HG03575 (cell line): ENCODE results near the gene NR1D1.

ENCODE experiments used
- ATAC-seq: cut with Tn5 transposase; IDR thresholded peaks from one replicate; pipeline ENCODE4 v1.9.1; 2021; ENCODE audit not compliant: unreplicated experiment, insufficient number of reproducible peaks, low FRiP score; ENCODE audit errors: extremely low read depth

Gene NR1D1

DNA sequence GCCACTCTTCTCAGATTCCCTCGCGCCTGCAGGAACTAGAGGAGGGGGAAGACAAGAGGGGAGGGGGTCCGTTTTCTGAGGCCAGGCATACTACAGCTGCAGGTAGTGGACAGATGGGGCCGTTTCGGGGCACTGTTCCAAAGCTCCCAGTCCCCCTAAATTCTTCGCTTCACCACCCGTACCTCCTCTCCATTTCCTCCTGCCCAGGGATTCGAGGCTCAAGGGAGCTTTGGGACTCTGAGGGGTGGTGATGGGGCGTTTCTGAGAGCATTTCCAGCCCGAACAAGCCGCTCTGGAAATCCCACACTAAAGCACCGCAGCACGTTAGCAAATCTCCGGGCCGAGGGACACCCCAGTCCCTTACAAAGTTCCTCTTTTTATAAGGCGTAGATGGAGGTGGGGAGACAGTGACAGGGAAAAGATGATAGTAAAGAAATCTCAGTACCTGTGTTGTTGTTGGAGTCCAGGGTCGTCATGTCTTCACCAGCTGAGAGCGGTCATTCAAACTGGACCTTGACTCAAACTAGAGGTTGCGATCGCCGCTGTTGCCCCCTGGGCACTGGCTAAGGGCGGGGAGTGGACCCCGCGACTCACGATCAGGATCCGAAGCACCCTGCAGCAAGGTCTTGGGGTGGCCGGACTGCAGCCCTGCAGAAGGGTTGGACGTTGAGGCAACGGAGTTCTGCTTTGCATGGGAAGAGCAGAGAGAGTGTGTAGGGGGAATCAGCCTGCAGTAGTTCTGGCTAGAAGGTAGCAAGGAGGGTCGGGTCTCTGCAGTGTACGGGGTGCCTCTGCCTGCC, 570 bp downstream of the NR1D1 start:
- no peak for ATAC-seq

DNA sequence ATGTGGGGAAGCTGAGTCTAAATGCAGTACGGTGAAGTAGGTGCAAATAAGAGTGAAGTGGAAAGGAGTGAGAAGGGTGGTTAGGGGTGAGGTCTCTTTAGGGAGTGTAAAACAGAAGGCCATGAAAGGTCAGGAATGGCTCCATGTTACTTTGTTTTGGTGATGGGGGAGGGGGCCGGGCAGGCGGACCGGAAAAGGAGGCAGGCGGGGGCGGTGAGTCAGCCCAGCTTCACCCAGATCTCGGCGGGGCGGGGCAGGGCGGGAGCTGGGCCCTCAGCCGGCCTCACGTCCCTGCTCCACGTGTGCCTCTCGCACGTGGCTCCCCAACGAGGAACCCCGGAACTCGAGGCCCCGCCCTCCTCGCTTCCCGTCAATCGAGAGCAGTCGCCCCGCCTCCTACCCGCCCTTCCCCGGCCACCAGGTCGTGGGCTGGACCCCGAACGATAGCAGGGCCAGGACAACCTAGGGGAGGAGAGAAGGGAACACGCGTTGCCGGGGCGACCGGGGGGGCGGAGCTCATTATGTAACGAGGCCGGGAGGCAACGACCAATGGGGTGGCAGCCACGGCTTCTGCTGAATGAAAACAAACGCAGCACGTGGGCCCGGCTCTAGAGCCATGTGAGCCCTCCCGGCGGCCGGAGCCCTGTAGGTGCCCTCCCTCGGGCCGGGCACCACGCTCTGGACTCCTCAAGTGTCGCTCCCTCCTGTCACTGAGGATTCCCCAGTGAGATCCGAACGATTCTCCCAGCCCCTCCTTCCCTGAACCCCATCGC, 1.4 kb downstream of the NR1D1 start:
- ATAC-seq: no peak

DNA sequence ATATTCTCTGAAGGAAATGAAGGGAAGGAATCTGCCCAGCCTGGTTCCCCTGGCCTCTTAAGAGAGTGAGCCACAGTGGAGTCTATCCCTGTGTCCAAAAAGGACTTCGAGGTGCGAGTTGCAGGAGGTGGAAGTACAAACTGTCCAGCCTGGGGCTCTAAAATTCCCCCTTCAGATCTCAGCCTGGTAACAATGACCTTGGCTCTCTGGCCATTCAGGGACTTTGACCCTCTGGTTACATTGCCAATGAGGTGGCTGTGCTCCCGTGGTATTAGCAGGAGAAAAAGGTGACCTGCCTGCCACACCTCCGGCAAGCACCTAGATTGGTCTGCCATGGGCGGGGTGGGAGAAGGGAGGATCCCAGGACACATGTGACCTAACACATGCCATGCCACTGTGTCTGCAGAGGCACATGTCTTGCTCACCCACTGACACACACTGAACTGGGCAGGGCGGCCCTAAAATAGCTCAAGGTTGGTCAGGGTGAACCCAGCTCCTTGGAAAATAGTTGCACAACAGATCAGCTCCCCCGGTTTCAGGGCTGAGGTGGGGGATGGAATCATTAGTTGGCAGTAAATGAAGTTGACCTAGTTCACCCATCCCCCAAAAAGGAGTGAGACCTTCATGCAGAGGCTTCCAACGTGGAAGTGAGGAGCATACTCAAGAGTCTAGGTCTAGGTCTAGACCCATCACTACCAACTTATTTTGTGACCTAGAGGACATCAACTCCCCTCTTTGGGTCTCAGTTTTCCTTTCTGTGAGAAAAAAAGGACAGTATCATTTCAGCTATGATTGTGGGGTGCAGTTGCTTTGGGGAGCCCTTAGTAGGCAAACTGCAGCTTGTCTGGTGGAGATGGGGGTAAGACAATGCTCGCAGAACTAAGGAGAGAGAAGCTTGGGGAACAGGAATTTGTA, 2.2 kb downstream of the NR1D1 start:
- no peak for ATAC-seq

DNA sequence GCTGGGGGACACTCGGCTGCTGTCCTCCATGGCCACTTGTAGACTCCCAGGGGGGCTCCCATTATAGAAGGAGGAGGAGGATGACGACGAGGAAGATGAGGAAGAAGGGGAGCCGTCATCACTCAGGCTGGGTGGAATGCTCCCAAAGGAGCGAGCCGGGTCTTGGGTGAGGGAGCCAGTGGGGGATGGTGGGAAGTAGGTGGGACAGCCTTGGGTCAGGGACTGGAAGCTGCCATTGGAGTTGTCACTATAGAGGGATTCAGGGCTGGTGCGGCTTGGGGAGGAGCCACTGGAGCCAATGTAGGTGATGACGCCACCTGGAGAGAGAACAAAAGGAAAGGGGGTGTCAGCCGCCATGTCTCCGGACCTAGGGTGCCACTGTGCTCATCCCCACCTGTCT, 3.3 kb downstream of the NR1D1 start:
- ATAC-seq: no peak

DNA sequence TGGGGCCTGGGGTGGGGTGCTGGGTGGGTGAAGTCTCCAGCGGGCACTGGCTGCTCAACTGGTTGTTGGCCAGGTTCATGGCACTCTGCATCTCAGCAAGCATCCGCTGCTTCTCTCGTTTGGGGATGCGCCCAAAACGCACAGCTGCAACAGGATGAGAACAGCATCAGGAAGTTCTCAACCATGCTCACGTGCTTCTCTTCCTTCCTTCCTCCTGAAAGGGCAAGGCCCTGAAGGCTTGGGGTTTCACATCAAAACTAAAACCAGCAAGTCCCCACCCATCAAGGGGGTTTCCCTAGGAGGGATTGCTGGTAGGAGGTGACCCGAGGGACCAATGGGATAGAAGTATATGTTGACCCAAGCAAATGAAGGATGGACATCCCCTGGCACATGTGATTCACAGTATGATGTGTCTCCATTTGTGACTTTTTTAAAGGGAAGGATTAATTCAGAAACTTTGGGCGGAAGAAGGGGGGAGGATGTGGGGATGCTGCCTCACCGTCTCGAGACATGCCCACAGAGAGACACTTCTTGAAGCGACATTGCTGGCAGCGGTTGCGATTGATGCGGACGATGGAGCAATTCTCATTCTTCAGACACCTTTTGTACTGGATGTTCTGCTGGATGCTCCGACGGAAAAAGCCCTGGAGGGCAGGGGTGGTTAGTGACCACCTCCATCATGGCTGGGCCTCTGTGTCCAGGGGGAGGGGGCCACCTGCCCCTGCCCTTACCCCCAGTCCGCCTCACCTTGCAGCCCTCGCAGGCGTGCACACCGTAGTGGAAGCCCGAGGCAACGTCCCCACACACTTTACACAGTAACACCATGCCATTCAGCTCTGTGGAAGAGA, 4.2 kb downstream of the NR1D1 start:
- ATAC-seq: peak; percentile 39

DNA sequence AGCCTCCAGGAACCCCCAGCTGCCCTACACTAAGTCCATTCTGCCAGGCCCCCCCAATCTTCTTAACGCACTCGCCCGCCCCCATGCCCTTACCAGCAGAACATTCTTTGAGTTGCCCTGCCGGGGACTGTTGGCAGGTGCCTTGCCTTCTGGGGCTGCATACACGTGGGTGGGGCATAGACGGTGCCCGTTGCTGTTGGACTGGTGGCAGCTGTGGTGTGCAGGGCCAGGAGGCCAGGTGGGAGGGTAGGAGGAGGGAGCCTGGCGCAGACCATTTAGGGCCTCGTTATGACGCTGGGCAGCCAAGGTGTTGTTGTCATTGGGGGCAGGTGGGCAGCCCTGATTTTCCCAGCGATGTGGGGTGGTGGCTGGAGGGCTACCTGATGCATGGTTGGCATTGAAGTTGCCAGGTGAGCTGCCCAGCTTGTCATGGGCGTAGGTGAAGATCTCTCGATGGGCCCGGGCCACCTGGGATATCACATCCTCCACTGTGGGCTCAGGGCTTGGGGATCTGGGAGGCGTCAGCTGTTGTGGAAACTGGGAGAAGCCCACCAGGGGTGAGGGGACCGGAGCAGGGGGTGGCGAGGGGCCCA, 4.9 kb downstream of the NR1D1 start:
- no peak for ATAC-seq

DNA sequence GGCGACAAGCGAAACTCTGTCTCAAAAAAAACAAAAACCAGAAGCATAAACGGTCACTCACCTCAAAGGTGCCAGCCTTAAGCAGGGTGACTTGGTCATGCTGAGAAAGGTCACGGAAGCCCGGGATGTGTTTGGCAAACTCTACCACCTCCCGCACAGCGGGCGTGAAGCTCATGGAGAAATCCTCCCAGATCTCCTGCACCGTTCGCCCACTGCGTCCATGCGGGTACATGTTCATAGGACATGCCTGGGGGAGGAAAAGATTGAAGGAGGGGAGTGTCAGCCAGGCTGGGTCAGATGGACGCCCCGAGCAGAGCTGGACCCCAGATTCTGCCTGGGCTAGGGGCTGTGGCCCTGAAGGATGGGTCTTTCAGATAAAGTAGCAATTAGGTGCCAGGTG, 5.5 kb downstream of the NR1D1 start:
- no peak for ATAC-seq

DNA sequence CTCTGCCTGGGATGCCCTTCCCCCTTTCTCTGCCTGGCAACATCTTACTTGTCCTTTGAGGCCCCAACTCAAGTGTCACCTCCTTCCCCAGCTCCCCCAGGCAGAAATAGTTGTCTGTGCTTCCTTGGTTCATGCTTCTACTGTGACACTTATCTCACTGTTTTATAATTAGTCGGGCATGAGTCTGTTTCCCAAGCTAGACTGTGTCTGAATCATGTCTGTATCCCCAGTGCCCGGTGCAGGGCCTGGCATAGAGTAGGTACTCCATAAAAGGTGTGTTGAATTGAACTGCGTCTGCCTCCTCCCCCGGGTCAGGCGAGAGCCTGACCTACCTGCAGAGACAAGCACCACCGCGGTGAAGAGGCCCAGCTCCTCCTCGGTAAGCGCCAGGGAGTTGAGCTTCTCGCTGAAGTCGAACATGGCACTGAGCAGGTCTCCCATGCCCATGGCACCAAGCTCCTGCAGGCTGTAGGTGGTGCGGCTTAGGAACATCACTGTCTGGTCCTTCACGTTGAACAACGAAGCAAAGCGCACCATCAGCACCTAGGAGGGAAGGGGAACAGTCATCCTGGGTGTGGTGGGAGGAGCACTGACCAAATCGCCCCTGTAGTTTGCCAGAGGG, 6.7 kb downstream of the NR1D1 start:
- no peak for ATAC-seq

DNA sequence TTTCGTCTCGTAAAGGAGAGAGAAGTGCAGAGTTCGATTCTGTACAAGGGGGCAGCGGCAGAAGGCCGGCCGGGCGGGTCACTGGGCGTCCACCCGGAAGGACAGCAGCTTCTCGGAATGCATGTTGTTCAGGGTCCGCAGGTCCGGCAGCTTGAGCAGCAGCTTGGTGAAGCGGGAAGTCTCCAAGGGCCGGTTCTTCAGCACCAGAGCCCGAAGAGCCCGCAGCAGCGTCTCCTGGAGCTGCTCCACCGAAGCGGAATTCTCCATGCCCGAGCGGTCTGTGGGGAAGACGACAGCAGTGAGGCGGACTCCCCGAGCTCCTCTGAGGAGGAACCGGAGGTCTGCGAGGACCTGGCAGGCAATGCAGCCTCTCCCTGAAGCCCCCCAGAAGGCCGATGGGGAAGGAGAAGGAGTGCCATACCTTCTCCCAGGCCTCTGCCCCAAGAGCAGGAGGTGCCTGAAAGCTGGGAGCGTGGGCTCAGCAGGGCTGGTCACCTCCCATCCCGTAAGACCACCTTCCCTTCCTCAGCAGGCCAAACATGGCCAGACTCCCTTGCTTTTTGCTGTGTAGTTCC, 7.3 kb downstream of the NR1D1 start:
- ATAC-seq: no peak

DNA sequence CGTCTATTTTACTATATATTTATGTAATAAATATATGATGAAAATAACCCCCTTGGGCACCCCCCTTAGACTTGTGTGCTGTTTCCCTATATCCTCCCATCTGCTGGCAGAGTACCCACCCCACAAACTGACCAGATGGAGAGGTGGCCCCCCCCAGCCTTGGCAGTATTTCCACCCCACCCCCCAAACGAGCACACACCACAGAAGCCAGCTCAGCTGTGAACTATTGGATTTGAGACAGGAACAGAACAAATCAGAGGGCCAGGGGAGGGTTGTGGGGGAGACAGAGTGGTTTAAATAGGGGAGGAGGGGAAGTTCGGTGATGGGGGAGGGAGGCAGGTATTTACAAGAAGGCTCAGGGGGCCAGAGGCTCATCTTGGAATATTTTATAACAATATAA, 7.8 kb downstream of the NR1D1 start:
- no peak for ATAC-seq

DNA sequence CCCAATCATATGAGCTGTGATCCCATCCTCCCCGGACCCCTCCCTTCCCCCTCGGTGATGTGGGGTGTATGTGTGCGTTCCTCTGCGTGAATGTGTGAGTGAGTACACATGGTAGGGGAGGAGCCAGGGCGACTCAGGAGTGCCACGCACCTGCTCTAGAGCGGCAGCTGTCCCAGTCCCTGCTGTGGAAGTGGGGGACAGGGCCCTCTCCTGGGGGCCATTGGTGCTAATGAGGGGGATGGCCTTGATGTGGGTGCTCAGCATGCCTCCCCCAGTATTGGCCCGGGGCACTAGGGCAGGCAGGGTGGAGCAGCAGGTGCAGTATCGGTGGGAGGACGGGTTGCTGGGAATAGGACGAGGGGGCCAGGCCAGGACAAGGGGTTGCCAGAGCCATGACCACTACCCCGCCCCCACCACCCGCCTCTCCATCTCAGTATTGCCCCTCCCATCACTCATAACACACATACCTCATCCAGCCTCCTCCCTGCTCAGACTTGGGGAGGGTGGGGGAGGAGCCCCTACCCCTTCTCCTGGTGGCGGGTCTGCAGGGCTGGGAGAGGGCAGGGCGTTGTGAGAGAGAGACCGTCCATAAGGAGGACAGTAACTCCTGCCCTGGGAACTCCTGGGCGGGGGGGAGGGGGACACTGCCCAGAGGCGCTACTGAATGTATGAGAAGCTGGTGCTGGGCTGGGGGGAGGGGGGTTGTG, 8.5 kb downstream of the NR1D1 start:
- ATAC-seq: no peak

DNA sequence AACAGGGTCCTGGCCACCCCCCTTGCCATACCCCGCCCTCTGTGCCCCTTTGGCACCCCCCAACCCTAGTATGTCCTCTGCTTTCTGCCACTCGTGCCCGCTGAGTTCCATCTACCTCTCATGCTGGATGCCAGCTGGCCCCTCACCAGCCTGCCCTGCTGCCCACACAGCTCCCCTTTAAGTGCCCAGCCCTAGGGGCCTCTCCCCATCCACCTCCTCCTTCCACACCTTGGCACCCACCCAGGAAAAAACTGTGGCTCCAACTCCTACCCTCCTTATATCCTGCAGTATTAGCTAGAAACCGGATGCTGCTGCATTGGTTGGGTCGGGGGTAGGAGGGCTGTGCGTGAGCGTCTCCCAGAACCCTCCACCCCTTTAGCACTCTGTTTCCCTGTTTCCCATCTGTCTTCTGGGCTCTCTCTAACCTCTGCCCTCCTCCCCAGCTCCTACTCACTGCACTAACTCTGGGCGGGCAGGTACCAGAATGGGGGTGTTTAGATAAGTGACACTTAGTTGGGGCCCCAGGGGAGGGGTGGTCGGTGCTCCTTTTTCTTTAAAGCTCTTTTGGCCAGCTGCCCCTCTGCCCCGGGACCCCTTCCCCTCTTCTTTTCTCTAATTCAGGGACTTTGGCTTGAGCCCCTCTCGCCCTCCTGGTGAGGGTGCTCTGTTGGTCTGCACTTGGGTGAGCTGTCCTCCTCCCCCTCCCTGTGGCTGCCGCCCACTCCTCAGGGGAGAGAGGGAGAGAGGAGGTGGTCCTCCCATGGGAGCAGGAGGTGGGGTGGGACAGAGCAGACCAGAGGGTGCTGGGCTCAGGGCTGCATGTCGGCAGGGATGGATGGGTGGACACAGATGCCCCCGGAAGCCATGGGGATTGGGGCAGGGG, 9.9 kb downstream of the NR1D1 start:
- ATAC-seq: no peak

DNA sequence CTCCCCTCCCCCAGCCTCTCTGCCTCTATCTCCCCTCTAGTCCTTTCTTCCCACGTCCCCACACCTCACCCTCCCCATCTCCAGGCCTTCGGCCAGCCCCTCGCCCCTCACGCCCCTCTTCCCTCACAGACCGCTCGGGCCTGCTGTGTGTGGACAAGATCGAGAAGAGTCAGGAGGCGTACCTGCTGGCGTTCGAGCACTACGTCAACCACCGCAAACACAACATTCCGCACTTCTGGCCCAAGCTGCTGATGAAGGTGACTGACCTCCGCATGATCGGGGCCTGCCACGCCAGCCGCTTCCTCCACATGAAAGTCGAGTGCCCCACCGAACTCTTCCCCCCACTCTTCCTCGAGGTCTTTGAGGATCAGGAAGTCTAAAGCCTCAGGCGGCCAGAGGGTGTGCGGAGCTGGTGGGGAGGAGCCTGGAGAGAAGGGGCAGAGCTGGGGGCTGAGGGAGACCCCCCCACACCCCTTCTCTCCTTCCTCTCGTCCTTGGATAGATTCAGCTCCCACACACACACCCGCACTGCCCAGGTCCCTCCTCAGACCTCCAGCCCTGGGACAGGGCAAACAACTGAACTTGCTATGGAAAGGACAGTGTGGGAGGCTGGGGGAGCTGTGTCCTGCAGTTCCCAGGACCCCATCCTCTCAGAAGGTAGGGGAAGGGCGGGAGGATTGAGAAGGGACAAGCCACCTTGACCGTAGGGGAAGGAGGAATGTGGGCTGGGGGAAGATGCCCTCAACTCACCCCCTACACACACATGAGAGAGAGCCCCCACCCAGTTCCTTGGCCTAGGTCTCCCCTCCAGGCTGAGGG, 11.1 kb downstream of the NR1D1 start:
- no peak for ATAC-seq

DNA sequence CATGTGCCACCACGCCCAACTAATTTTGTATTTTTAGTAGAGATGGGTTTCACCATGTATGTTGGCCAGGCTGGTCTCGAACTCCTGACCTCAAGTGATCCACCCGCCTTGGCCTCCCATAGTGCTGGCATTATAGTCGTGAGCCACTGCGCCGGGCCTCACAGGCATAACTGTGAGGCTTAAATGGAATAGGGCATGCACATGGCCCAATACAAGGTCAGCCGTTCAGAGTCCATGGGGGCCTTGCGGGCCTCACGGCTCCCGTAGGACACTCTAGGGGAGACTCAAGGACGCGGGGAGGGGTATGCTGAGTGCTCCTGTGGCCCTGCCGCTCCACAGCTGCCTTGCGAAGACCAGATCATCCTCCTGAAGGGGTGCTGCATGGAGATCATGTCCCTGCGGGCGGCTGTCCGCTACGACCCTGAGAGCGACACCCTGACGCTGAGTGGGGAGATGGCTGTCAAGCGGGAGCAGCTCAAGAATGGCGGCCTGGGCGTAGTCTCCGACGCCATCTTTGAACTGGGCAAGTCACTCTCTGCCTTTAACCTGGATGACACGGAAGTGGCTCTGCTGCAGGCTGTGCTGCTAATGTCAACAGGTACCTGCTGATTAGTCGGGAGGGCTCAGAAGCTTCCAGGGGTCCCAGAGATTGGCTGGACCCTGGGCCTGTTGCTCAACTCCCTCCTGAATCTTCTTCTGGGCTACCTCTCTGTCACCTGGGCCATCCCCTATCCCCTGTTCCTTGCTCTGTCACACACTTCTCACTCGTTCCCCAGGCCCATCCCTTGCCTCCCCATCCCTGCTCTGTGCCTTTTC, 12.3 kb downstream of the NR1D1 start:
- ATAC-seq: no peak
